Spleen (tissue), 7 donors: ENCODE measurements around the gene CALHM5.

Experiments
- CTCF ChIP-seq, 11 experiments: fragments of 200-600 bp in 7 of 11; fragments of 450-650 bp in 4 of 11; sonication (generic) in 4 of 11; IDR thresholded peaks in 8 of 11; conservative IDR thresholded peaks in 3 of 11; 1 replicate in 7 of 11; 2 replicates in 4 of 11; pipeline versions ENCODE4 v1.4.0 to v1.8.0; 2016 to 2021; ENCODE audit warnings: antibody characterized with exemption in 11 of 11, inconsistent platforms in 4 of 11, mild to moderate bottlenecking in 1 of 11
- POLR2A ChIP-seq, 3 donors: fragments of 450-650 bp; IDR thresholded peaks; one replicate each; pipeline ENCODE4 v1.5.1; 2017; ENCODE audit warnings: antibody characterized with exemption in 3 of 3, mild to moderate bottlenecking in 1 of 3
- POLR2AphosphoS5 ChIP-seq, 3 donors: sonication (generic); formaldehyde crosslinking; IDR thresholded peaks; one replicate each; pipeline ENCODE4 v1.5.1; 2017; ENCODE audit warnings: antibody characterized with exemption in 3 of 3
- donor health status: DM: no; HTN: no; CAD: no; lungs with moderate emphysema.
- donor health status: DM: no; HTN: no; CAD: no.
- donor health status: DM: no; HTN: no; CAD: no.

- TF ChIP-seq CTCF (IDR thresholded peaks at IDR 0.05 in 8 of 11, conservative IDR thresholded peaks at IDR 0.05 in 3 of 11) = no peak
- TF ChIP-seq POLR2A (IDR thresholded peaks at IDR 0.05) = no peak
- TF ChIP-seq POLR2AphosphoS5 (IDR thresholded peaks at IDR 0.05) = no peak
Measured at GRCh38 chr6:116545651-116546050, 34.2 kb downstream of the CALHM5 start, which contains the start of gene TRAPPC3L.
